ENCODE data around the gene PPCDC. TPM values are rescaled to one million over a fixed set of nuclear protein-coding genes. Genes with fewer than 3 reads are reported as not detected.

The PPCDC gene
- total and polyA plus RNA-seq, 5 experiments from 2014 or later, result 12.0 to 16.7 (median 13.4) TPM

GRCh38 chr15:74995182-74995778 is 28.1 kb upstream of the PPCDC start, which contains the start of gene SCAMP5:
Gene SCAMP5 (plus strand): TSS chr15:74995563. CDS start chr15:75011840, 16,277 bp downstream.
- ATAC-seq (peak; percentile 98), DNase-seq (peak; percentile 84 to 96 (median 90))
- POLR2A ChIA-PET, result interaction anchor here (0.5 to 1.0 kb wide), 4 partner anchors 13 to 1742 kb away, joined by 3 to 4 read pairs (median 3); partner anchors contain the start of genes C15orf39 and PPCDC
- Mint-ChIP-seq H3K27me3 (peaks cover 21 to 40% (median 34%) of the 10 kb centered on the region in 5 donors), H3K36me3 (peaks cover 0 to 5% (median 0%) of the 10 kb centered on the region in 3 donors), H3K27ac (peak within 1 kb of the TSS in 7 of 10 donors; percentile 22 to 84 (median 61)), H3K9me3 (peaks cover 0 to 11% (median 0%) of the 10 kb centered on the region in 9 donors), H3K4me1 (peaks cover 15 to 18% (median 17%) of the 10 kb centered on the region in 4 donors), H3K4me3 (peak within 1 kb of the TSS; percentile 77 to 94 (median 83))

- Mint-ChIP-seq H3K36me3 (peaks cover 0 to 5% (median 0%) of the 10 kb centered on the region in 3 donors), H3K27ac (peak overlapping the region in 3 of 10 donors; percentile 56 to 64 (median 61)), H3K4me1 (peaks cover 15 to 18% (median 17%) of the 10 kb centered on the region in 4 donors), H3K9me3 (peaks cover 0 to 11% (median 0%) of the 10 kb centered on the region in 9 donors), H3K27me3 (peaks cover 21 to 48% (median 32%) of the 10 kb centered on the region in 5 donors), H3K4me3 (peak overlapping the region; percentile 74 to 83 (median 80))
- POLR2A ChIA-PET, result interaction anchor here (0.6 to 0.9 kb wide), 2 partner anchors 206 to 1741 kb away, joined by 3 read pairs; partner anchors contain the start of gene C15orf39
- DNase-seq (peak in 2 of 10 donors; percentile 4 to 5), ATAC-seq (no peak)
Measured at GRCh38 chr15:74995779-74996765, 27.3 kb upstream of the PPCDC start.

GRCh38 chr15:74997141-74997540 is 26.2 kb upstream of the PPCDC start:
- no peak overlapping the region for H3K27ac Mint-ChIP-seq
- peaks cover 0 to 11% (median 0%) of the 10 kb centered on the region in 9 donors for H3K9me3 Mint-ChIP-seq
- peaks cover 21 to 55% (median 30%) of the 10 kb centered on the region in 5 donors for H3K27me3 Mint-ChIP-seq
- peaks cover 0 to 5% (median 0%) of the 10 kb centered on the region in 3 donors for H3K36me3 Mint-ChIP-seq
- DNase-seq, result no peak
- ATAC-seq, result no peak
- POLR2A ChIA-PET, result no interaction called here
- peak overlapping the region in 4 of 10 donors; percentile 44 to 78 (median 73) for H3K4me3 Mint-ChIP-seq
- peaks cover 15 to 18% (median 17%) of the 10 kb centered on the region in 4 donors for H3K4me1 Mint-ChIP-seq

- DNase-seq (no peak), ATAC-seq (no peak)
- Mint-ChIP-seq H3K4me1 (peaks cover 15 to 18% (median 17%) of the 10 kb centered on the region in 4 donors), H3K9me3 (peaks cover 0 to 11% (median 0%) of the 10 kb centered on the region in 9 donors), H3K27me3 (peaks cover 21 to 59% (median 33%) of the 10 kb centered on the region in 5 donors), H3K36me3 (peaks cover 0 to 5% (median 0%) of the 10 kb centered on the region in 3 donors), H3K4me3 (peak overlapping the region in 4 of 10 donors; percentile 36 to 54 (median 46)), H3K27ac (no peak overlapping the region)
- POLR2A ChIA-PET, result no interaction called here
Measured at GRCh38 chr15:74997543-74997942, 25.8 kb upstream of the PPCDC start.

- Mint-ChIP-seq H3K36me3 (peaks cover 0 to 5% (median 0%) of the 10 kb centered on the region in 3 donors), H3K27me3 (peaks cover 21 to 59% (median 29%) of the 10 kb centered on the region in 5 donors), H3K9me3 (peaks cover 0 to 4% (median 0%) of the 10 kb centered on the region in 9 donors), H3K27ac (no peak overlapping the region), H3K4me1 (peaks cover 4 to 7% (median 6%) of the 10 kb centered on the region in 4 donors), H3K4me3 (no peak overlapping the region)
- ATAC-seq (no peak), DNase-seq (no peak)
- POLR2A ChIA-PET, result interaction anchor here (0.7 kb wide), 1 partner anchor 84 kb away, joined by 9 read pairs; no protein-coding TSS in a partner anchor
Measured at GRCh38 chr15:75001310-75001709, 22.1 kb upstream of the PPCDC start.

GRCh38 chr15:75002398-75002797 is 21.0 kb upstream of the PPCDC start:
- POLR2A ChIA-PET, result no interaction called here
- peak overlapping the region in 1 of 10 donors; percentile 29 for H3K27ac Mint-ChIP-seq
- H3K4me1 Mint-ChIP-seq, result peaks cover 0 to 9% (median 2%) of the 10 kb centered on the region in 4 donors
- no peak overlapping the region for H3K4me3 Mint-ChIP-seq
- H3K9me3 Mint-ChIP-seq, result peaks cover 0 to 4% (median 0%) of the 10 kb centered on the region in 9 donors
- DNase-seq (no peak), ATAC-seq (no peak)
- peaks cover 15 to 48% (median 23%) of the 10 kb centered on the region in 5 donors for H3K27me3 Mint-ChIP-seq
- H3K36me3 Mint-ChIP-seq, result peaks cover 0 to 2% (median 0%) of the 10 kb centered on the region in 3 donors

GRCh38 chr15:75007216-75007615 is 16.2 kb upstream of the PPCDC start:
- H3K4me1 Mint-ChIP-seq, result peaks cover 0 to 31% (median 5%) of the 10 kb centered on the region in 4 donors
- H3K27me3 Mint-ChIP-seq, result peaks cover 3 to 10% (median 6%) of the 10 kb centered on the region in 5 donors
- H3K27ac Mint-ChIP-seq, result peak overlapping the region in 1 of 10 donors; percentile 3
- ATAC-seq (no peak), DNase-seq (no peak)
- no peaks in the 10 kb centered on the region for H3K36me3 Mint-ChIP-seq
- no peak overlapping the region for H3K4me3 Mint-ChIP-seq
- POLR2A ChIA-PET, result interaction anchor here (0.7 kb wide), 1 partner anchor 1018 kb away, joined by 3 read pairs; no protein-coding TSS in a partner anchor
- H3K9me3 Mint-ChIP-seq, result no peaks in the 10 kb centered on the region

- Mint-ChIP-seq H3K27ac (no peak overlapping the region), H3K4me3 (peak overlapping the region in 1 of 10 donors; percentile 40), H3K4me1 (peaks cover 0 to 31% (median 5%) of the 10 kb centered on the region in 4 donors), H3K27me3 (peaks cover 0 to 8% (median 2%) of the 10 kb centered on the region in 5 donors), H3K9me3 (no peaks in the 10 kb centered on the region), H3K36me3 (no peaks in the 10 kb centered on the region)
- POLR2A ChIA-PET, result no interaction called here
- DNase-seq (no peak), ATAC-seq (no peak)
Measured at GRCh38 chr15:75008221-75008625, 15.2 kb upstream of the PPCDC start.

GRCh38 chr15:75008629-75009326 is 14.6 kb upstream of the PPCDC start:
- POLR2A ChIA-PET, result no interaction called here
- Mint-ChIP-seq H3K4me3 (peak overlapping the region in 1 of 10 donors; percentile 39), H3K27ac (peak overlapping the region in 1 of 10 donors; percentile 46), H3K36me3 (no peaks in the 10 kb centered on the region), H3K9me3 (no peaks in the 10 kb centered on the region), H3K4me1 (peaks cover 0 to 31% (median 5%) of the 10 kb centered on the region in 4 donors), H3K27me3 (peaks cover 0 to 8% (median 1%) of the 10 kb centered on the region in 5 donors)
- DNase-seq, result no peak
- ATAC-seq, result peak in 1 of 2 donors; percentile 35

GRCh38 chr15:75016431-75016830 is 7.0 kb upstream of the PPCDC start:
- no peaks in the 10 kb centered on the region for H3K9me3 Mint-ChIP-seq
- H3K4me1 Mint-ChIP-seq, result peaks cover 0 to 3% (median under 1%) of the 10 kb centered on the region in 4 donors
- POLR2A ChIA-PET, result no interaction called here
- H3K4me3 Mint-ChIP-seq, result no peak overlapping the region
- peak in 1 of 10 donors; percentile 38 for DNase-seq
- H3K27ac Mint-ChIP-seq, result peak overlapping the region in 1 of 10 donors; percentile 27
- H3K27me3 Mint-ChIP-seq, result peaks cover 0 to 2% (median 0%) of the 10 kb centered on the region in 5 donors
- no peaks in the 10 kb centered on the region for H3K36me3 Mint-ChIP-seq
- no peak for ATAC-seq

GRCh38 chr15:75019916-75020315 is 3.5 kb upstream of the PPCDC start:
- Mint-ChIP-seq H3K4me1 (peaks cover 7 to 21% (median 16%) of the 10 kb centered on the region in 4 donors), H3K36me3 (no peaks in the 10 kb centered on the region), H3K27me3 (no peaks in the 10 kb centered on the region), H3K9me3 (no peaks in the 10 kb centered on the region), H3K27ac (no peak overlapping the region), H3K4me3 (no peak overlapping the region)
- ATAC-seq (no peak), DNase-seq (peak in 1 of 10 donors; percentile 30)
- POLR2A ChIA-PET, result interaction anchor here (2.4 kb wide), 1 partner anchor 181 kb away, joined by 5 read pairs; the partner anchor contains the start of gene C15orf39

Measured in naive thymus-derived CD8-positive, alpha-beta T cell (primary cell).